HG03196 (cell line): ENCODE data around the gene ASF1B.

Source experiments
- ATAC-seq: cut with Tn5 transposase; IDR thresholded peaks from one replicate; pipeline ENCODE4 v1.9.1; 2021; ENCODE audit not compliant: unreplicated experiment

Gene ASF1B

DNA sequence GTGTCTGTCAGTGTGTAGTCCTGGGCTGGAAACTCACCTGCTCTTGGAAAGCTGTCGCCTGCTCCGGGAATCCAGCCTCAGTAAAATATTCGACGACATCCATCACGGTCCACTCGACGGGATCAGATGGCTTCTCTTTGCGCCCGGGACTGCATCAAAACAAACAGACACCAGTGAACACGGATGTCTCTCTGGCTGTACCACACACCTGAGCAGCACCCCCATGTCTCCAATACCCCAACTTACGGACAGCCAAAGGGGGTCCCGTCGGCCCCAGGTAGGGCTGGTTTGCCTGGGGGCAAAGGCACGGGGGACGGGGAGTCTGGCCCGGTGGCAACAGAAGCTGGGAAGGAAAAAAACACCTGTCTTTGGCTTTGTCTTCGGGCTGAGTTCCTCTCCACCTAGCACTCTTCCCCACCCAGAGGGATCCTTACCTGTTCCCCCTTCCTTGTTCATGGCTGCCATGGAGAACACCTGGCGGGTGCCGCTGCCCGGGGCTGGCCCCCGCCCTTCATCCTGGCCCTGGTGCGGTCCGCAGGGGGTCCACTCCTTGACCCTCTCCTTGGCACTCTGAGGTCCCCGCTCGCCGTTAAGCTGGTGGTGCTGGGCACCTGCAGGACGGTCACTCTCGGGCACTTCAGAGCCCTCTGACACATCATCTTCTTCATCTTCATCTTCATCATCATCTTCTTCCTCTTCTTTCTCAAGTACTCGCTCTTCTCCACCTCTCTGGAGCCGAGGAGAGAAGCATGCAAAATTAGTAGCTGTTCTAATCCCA is 47.6 kb downstream of the ASF1B start:
- ATAC-seq = no peak

DNA sequence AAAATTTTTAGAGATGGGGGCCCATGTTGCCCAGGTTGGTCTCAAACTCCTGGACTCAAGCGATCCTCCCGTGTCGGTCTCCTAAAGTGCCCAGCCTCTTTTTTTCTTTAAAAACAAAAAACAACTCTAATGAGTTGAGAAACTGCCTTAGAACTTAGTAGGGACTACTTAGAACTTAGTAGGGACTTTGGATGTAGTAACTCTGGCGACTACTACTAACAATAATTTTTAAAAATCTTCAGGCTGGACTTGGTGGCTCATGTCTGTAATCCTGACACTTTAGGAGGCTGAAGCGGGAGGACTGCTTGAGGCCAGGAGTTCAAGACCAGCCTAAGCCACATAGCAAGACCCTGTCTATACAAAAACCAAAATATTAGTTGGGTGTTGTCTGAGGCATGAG is 50.3 kb downstream of the ASF1B start:
- ATAC-seq = no peak

DNA sequence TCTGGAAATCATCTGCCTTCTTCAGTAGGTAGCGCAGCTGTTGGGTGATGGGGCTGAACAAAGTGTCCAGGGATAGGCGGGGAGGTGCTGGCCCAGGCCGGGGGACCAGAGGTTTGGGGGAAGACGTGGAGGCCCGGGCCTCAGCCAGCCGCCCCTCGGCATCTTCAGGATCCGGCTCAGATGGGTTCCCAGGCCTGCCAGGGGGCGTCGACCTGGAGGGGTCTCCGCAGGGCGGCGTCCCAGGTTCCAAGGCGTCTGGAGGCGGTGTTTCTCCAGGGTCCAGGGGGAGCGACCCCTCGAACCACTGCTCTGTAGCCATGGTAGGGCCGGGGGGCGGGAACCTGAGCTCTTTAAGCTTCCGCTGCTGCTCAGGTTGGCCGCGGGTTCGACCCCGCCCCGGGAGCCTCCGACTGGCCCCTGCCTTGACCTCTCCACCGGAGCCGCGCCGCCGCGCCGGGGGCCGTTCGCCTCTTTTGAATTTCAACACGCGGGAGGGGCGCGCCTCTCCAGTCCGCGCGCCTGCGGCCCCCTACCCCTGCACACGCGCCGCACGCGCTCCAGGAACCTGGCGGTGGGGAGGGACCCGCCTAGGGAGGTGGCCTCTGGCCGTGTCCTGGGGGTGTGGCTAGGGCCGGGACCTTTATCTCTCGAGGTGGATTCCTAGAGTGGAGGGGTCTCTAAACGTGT is 50.9 kb downstream of the ASF1B start, which contains the start of gene C19orf67:
C19orf67 (minus strand) TSS at position 475 of the 687 bp plus-strand sequence; CDS start at position 319, 156 bp downstream.
- no peak for ATAC-seq

DNA sequence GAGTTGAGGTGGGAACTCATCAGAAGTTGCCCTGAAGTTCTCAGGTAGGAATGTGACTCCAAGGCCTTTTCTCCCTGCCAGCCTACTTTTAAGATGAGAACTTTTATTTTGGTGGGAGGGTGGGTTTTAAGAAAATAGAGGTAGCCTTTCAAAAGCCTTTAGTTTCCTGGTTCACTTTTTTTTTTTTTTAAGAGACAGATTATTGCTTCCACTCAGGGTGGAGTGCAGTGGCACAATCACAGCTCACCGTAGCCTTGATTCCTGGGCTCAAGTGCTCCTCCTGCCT is 53.8 kb downstream of the ASF1B start:
- no peak for ATAC-seq

DNA sequence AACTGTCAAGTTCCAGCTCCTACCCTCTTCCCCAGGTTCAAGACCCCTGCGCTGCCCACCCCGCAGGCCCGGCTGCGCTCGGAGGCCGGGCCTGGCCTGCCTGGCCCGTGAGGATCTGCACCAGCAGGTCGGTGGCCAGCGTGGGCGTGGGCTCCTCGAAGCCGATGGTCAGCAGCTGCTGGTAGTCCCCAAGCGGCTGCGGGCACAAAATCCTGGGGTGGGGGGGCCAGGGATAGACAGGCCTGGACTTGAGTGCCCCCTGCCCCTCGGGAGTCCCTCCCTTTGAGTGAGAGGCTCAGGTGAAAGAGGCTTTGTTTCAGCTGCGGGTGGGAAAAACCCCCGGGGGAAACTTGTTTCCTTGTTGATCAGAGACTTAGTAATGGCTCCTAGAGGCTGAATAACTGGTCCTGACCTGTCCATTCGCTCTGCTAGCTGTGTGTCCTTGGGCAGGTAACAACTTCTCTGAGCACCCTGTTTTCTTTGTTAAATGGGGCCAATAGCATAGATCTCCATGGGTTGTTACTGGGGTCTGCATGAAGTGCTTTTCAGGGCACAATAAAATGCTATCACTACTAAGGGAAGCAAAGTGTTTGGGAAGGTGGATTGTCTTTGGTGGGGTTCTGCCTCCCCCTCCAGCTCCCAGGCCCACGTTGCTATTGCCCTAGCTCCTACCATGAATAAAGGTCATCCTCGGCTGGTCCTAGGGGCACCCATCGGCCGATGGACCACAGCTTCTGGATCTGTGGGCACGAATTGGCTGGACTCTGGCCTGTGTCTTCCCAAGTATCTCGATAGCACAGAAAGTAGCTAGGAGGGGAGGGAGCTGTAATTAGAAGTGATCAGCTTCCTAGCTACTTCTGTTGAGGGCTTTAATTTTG is 54.4 kb downstream of the ASF1B start:
- ATAC-seq = peak; percentile 21

DNA sequence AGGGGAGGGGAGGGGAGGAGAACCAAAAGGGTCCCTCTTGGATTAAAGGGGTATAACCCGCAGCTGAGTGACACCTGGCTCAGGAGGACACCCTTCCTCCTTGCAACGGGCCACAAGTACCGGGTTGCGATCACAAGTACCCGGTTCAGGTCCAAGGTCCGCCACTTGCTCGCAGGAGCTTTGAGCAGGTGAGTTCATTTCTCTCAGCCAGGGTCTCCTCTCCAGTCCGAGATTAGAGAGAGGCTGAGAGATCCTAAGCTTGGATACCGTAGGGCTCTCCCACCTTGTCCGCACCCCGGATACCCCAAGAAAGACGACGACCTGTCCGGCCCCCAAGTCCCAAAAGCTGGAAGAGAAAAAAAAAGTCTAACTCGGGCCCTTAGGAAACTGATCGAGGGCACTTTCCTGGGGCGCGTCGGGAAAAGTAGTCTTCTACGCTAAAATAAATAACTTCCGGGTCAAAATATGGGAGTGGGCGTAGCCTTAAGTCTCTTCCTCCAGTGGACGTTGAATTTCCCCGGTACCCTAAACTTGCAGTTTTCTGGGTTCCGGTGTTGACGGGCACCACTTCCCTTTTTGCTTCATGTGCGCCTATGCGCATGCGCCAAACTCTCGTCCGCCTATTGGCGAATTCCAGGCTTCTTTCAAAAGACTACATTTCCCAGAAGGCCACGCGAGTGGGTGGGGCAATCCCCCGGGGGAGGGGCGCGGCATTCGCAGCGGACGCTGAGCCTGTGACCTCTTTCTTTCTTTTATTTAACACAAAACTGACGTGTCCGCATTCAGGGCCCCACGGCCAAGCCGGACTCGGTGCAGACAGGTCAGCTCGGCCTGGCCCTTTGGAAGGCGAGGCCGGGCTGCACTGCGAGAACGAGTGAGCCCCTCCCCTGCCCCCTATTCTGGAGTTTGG is 55.2 kb downstream of the ASF1B start:
- ATAC-seq = peak; percentile 83

DNA sequence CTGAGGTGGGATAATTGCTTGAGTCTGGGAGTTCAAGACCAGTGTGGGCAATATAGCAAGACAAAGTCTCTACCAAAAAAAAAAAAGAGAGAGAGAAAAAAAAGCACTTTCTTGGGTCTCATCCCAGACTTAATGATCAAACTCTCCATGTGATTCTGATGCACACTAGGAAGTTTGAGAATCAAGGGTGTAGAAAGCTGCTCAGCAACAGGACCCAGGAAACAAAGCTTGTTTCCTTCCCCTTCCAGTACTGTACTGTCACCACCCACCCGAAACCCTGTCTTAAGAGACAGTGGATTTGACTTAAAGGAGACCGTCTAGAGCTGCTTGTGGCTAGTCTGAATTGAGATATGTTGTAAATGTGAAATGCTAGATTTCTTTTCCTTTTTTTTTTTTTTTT is 58.0 kb downstream of the ASF1B start:
- no peak for ATAC-seq

DNA sequence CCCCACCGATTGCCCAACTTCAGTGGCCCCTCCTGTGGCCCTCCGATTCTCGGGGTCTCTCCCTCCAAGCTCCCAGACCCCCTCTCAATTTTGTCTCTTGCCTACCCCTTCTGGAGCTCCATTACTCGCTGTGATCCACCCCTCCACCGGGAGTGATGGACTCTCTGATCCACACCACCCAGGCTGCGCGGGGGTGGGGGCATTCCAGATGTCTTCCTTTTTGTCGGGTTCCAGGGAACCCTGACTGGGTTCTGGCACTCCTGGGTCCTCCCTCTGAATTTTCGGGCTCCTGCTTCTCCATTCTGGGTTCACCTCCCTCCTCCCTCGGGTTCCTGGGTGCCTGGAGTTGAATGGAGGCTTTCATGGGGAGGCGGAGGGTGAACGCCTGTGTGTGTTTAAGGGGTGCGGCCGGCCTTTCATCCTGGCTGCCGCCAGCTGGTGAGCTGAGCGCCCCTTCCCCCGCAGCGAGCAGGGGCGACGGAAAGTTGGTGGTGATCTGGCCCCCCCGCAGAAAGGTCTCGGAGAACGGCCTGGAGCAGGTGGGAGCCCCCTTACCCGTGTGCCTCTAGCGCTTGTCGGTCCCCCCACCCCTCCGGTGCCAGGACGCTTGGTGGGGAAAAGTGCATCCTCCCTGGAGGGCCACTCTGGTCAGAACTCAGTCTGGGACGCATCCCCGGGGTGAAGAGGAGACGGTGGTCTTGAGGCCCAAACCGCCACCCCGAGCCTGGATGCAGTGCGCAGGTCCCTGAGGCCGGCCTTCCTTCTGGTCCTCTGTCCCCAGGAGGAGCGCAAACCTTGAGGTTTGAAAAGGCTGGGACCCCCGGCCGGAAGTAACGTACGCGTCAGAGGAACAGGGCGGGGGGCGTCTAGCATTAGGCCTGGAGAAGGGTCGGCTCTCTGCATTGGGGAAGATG is 62.2 kb downstream of the ASF1B start:
- no peak for ATAC-seq

DNA sequence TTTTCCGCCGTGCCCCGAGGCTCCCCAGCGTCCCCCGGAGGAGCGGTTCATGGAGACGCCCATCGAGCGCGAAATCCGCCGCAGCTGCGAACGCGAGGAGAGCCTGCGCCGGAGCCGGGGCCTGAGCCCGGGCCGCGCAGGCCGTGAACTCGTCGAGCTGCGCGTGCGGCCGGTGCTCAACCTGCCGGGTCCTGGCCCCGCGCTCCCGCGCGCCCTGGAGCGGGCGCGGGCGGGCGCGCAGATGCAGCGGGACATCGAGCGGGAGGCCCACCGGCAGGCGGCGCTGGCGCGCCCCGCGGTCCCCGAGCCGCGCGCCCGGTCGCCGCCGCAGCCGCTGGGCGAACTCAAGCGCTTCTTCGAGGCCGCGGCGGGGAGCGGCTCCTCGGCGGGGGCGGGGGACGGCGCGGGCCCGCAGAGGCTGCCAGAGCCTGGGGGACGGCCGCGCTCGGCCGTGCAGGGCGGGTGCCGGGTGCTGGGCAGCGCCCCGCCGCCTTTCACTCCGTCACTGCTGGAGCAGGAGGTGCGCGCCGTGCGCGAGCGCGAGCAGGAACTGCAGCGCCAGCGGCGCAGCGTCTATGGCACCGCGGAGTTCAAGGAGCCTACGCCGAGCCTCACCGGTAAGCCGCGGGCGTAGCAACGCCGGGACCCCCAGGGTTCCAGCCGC is 63.0 kb downstream of the ASF1B start:
- ATAC-seq = peak; percentile 52

DNA sequence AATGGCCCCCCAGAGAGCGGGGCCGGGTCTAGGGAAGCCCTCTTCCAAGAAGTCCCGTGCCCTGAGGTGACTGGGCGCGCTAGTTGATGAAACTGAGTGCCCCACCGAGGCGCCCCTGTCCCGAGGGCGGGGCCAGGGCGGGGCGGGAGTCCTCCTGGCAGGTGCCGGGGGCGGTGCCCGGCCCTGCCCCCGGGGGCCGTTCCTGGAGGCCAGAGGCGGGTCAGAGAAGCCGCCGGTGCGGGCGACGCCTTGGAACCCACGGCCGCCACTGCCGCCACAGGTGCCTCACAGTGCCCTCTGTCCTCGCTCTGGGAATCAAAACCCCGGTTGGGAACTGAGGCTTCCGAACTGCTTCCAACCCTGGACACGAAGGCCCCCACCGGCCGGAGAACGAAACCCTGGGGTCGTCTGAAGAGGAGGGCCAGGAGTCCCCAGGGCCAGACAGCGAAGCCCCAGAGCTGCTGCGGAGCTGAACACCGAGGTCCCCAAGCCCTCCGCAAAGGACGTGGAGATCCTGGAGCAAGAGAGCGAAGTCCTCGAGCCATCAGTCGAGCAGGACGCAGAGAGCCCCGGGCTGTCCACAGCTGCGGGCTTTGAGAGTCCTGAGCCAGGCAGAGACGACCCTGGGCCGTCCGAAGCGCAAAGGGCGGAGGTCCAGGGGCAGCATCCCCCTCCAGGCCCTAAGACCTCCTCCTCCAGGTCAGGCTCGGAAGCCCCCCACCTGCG is 63.7 kb downstream of the ASF1B start, which contains the start of gene MISP3:
MISP3 (plus strand) TSS at position 252 of the 726 bp plus-strand sequence. CDS start 524 bp downstream, outside the sequence.
- peak; percentile 34 for ATAC-seq

DNA sequence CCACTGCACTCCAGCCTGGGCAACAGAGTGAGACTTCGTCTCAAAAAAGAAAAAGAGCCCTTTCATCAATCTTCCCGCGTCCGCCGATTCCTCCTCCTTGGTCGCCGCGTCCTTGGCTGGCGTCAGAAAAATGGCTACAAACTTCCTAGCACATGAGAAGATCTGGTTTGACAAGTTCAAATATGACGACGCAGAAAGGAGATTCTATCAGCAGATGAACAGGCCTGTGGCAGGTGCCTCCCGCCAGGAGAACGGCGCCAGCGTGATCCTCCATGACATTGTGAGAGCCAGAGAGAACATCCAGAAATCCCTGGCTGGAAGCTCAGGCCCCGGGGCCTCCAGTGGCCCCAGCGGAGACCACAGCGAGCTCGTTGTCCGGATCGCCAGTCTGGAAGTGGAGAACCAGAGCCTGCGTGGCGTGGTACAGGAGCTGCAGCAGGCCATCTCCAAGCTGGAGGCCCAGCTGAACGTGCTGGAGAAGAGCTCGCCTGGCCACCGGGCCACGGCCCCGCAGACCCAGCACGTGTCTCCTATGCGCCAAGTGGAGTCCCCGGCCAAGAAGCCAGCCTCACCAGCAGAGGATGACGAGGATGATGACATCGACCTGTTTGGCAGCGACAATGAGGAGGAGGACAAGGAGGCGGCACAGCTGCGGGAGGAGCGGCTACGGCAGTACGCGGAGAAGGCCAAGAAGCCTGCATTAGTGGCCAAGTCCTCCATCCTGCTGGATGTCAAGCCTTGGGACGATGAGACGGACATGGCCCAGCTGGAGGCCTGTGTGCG is 65.9 kb downstream of the ASF1B start:
- ATAC-seq = no peak
